Measurements from ENCODE around the gene DLG5.

The DLG5 gene

GRCh38 chr10:77913090-77913489 is 13.5 kb downstream of the DLG5 start:
- Histone ChIP-seq H3K27ac (ENCODE audit: low read depth in 2 of 2, low read length in 2 of 2) (no peak overlapping the region), H3K4me1 (ENCODE audit: control insufficient read depth in 2 of 2, insufficient read depth in 2 of 2, low read length in 2 of 2) (peaks cover 9 to 13% of the 10 kb centered on the region in 2 donors), H3K9me3 (ENCODE audit: control insufficient read depth in 2 of 2, low read length in 2 of 2) (no peaks in the 10 kb centered on the region), H3K36me3 (ENCODE audit: control insufficient read depth in 2 of 2, insufficient read depth in 2 of 2, low read length in 2 of 2) (no peaks in the 10 kb centered on the region), H3K27me3 (ENCODE audit: control insufficient read depth in 2 of 2, insufficient read depth in 2 of 2, low read length in 2 of 2) (no peaks in the 10 kb centered on the region), H3K4me3 (ENCODE audit: low read length in 2 of 2) (no peak overlapping the region), H3K9ac (ENCODE audit: low read depth in 1 of 2, low read length in 2 of 2) (no peak overlapping the region)

DNA sequence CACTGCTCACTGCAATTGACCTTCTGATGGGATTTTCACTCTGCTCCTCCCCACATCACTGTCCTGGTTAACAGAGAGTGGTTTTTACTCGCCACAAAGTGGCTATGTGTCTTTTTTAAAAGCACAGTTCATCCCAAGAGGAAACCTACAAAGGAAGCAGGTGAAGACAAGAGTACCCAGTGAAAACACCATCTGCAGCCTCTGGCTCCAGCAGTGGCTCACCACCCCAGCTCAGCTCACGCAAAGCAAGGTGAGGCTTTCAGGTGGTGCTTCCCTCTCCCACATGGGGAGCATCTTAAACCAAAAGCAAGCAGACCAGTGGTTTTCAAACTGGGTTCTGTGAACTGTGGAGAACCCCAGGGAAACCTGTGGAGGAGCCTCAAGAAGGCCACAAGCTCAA is 14.0 kb downstream of the DLG5 start:
- Histone ChIP-seq H3K27me3 (ENCODE audit: control insufficient read depth in 2 of 2, insufficient read depth in 2 of 2, low read length in 2 of 2) (no peaks in the 10 kb centered on the region), H3K4me3 (ENCODE audit: low read length in 2 of 2) (no peak overlapping the region), H3K36me3 (ENCODE audit: control insufficient read depth in 2 of 2, insufficient read depth in 2 of 2, low read length in 2 of 2) (no peaks in the 10 kb centered on the region), H3K4me1 (ENCODE audit: control insufficient read depth in 2 of 2, insufficient read depth in 2 of 2, low read length in 2 of 2) (peaks cover 9 to 13% of the 10 kb centered on the region in 2 donors), H3K27ac (ENCODE audit: low read depth in 2 of 2, low read length in 2 of 2) (no peak overlapping the region), H3K9ac (ENCODE audit: low read depth in 1 of 2, low read length in 2 of 2) (no peak overlapping the region), H3K9me3 (ENCODE audit: control insufficient read depth in 2 of 2, low read length in 2 of 2) (no peaks in the 10 kb centered on the region)

- Histone ChIP-seq H3K36me3 (ENCODE audit: control insufficient read depth in 2 of 2, insufficient read depth in 2 of 2, low read length in 2 of 2) (no peaks in the 10 kb centered on the region), H3K9me3 (ENCODE audit: control insufficient read depth in 2 of 2, low read length in 2 of 2) (no peaks in the 10 kb centered on the region), H3K27me3 (ENCODE audit: control insufficient read depth in 2 of 2, insufficient read depth in 2 of 2, low read length in 2 of 2) (no peaks in the 10 kb centered on the region), H3K9ac (ENCODE audit: low read depth in 1 of 2, low read length in 2 of 2) (no peak overlapping the region), H3K4me1 (ENCODE audit: control insufficient read depth in 2 of 2, insufficient read depth in 2 of 2, low read length in 2 of 2) (peaks cover 9 to 20% of the 10 kb centered on the region in 2 donors), H3K27ac (ENCODE audit: low read depth in 2 of 2, low read length in 2 of 2) (no peak overlapping the region), H3K4me3 (ENCODE audit: low read length in 2 of 2) (no peak overlapping the region)
These were observed 14.9 kb downstream of the DLG5 start for GRCh38 chr10:77911535-77912123.

- H3K36me3 ChIP-seq (ENCODE audit: control insufficient read depth in 2 of 2, insufficient read depth in 2 of 2, low read length in 2 of 2): no peaks in the 10 kb centered on the region
- H3K4me1 ChIP-seq (ENCODE audit: control insufficient read depth in 2 of 2, insufficient read depth in 2 of 2, low read length in 2 of 2): peaks cover 9 to 20% of the 10 kb centered on the region in 2 donors
- peak overlapping the region in 1 of 2 donors; percentile 54 for H3K27ac ChIP-seq (ENCODE audit: low read depth in 2 of 2, low read length in 2 of 2)
- no peaks in the 10 kb centered on the region for H3K27me3 ChIP-seq (ENCODE audit: control insufficient read depth in 2 of 2, insufficient read depth in 2 of 2, low read length in 2 of 2)
- no peak overlapping the region for H3K9ac ChIP-seq (ENCODE audit: low read depth in 1 of 2, low read length in 2 of 2)
- no peak overlapping the region for H3K4me3 ChIP-seq (ENCODE audit: low read length in 2 of 2)
- no peaks in the 10 kb centered on the region for H3K9me3 ChIP-seq (ENCODE audit: control insufficient read depth in 2 of 2, low read length in 2 of 2)
These were observed 15.9 kb downstream of the DLG5 start for GRCh38 chr10:77910524-77911145.

GRCh38 chr10:77909749-77910375 is 16.7 kb downstream of the DLG5 start:
- Histone ChIP-seq H3K4me1 (ENCODE audit: control insufficient read depth in 2 of 2, insufficient read depth in 2 of 2, low read length in 2 of 2) (peaks cover 9 to 20% of the 10 kb centered on the region in 2 donors), H3K27me3 (ENCODE audit: control insufficient read depth in 2 of 2, insufficient read depth in 2 of 2, low read length in 2 of 2) (no peaks in the 10 kb centered on the region), H3K27ac (ENCODE audit: low read depth in 2 of 2, low read length in 2 of 2) (peak overlapping the region; percentile 9 to 54)

DNA sequence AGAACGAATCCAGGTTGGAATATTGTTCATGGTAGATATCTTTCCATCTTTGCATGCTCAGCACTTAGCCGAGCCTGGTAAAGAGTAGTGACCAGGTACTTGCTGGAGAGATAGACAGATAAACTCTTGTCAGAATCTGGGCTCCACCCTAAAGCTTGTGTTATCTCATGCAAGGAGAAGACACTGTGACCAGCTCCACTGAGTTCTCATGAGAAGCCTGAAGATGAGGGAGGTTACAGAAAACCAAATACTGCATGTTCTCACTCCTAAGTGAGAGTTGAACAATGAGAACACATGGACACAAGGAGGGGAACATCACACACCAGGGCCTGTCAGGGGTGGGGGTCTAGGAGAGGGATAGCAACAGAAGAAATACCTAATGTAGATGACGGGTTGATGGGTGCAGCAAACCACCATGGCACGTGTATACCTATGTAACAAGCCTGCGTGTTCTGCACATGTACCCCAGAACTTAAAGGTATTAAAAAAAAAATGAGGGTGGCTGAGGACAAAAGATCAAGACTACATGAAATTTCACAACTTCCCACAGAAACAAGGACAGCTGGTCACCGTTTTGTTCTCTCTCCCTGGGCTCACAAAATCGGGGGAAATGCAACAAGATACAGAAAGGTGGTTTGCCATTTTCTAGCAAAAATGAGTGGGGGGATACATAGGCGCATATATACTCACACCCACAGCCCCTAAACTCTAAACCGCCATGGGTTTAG is 17.4 kb downstream of the DLG5 start:
- Histone ChIP-seq H3K27me3 (ENCODE audit: control insufficient read depth in 2 of 2, insufficient read depth in 2 of 2, low read length in 2 of 2) (no peaks in the 10 kb centered on the region), H3K27ac (ENCODE audit: low read depth in 2 of 2, low read length in 2 of 2) (peak overlapping the region; percentile 9 to 48), H3K9ac (ENCODE audit: low read depth in 1 of 2, low read length in 2 of 2) (no peak overlapping the region), H3K4me1 (ENCODE audit: control insufficient read depth in 2 of 2, insufficient read depth in 2 of 2, low read length in 2 of 2) (peaks cover 9 to 20% of the 10 kb centered on the region in 2 donors), H3K4me3 (ENCODE audit: low read length in 2 of 2) (no peak overlapping the region), H3K36me3 (ENCODE audit: control insufficient read depth in 2 of 2, insufficient read depth in 2 of 2, low read length in 2 of 2) (no peaks in the 10 kb centered on the region), H3K9me3 (ENCODE audit: control insufficient read depth in 2 of 2, low read length in 2 of 2) (no peaks in the 10 kb centered on the region)

More at GRCh38 chr10:77909749-77910375, 16.7 kb downstream of the DLG5 start:
- Histone ChIP-seq H3K4me3 (ENCODE audit: low read length in 2 of 2) (no peak overlapping the region), H3K36me3 (ENCODE audit: control insufficient read depth in 2 of 2, insufficient read depth in 2 of 2, low read length in 2 of 2) (no peaks in the 10 kb centered on the region), H3K9me3 (ENCODE audit: control insufficient read depth in 2 of 2, low read length in 2 of 2) (no peaks in the 10 kb centered on the region), H3K9ac (ENCODE audit: low read depth in 1 of 2, low read length in 2 of 2) (peak overlapping the region in 1 of 2 donors; percentile 19)

DNA sequence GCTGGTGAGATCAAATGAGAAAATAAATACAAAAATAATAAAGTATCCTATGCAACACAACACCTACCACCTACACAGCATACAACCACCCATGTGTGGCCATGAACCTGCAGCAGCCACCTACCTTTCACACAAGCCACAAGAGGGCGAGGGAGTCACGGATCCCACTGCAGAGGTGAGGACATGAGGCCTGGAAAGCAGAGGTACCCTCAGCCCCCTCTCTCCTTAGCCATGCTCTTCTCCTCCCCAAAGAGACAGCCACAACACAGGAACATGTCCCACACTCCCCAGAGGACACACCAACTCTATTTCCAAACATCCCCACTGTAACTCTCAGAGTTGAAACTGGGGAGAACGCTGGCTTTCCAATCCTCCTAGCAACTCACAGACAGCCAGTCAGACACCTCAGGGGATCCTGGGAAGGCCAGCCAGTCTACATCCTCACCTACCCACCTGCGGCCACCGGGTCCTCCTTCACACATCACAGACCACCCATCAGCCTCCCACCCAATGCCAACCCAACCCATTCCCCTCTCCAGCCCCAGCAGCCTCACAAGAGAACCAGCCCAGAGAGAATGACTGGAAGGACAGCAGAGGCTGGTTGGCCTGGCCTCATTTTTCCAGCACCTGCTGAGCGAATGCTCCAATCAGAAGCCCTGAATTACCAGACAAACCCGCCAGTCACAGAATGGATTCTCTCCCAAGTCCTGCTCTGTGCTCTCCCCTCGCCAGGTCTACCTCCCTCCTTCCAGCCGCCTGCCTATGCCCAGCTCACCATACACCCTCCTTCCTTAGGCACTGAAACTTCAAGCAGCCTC is 18.4 kb downstream of the DLG5 start:
- Histone ChIP-seq H3K27me3 (ENCODE audit: control insufficient read depth in 2 of 2, insufficient read depth in 2 of 2, low read length in 2 of 2) (no peaks in the 10 kb centered on the region), H3K9me3 (ENCODE audit: control insufficient read depth in 2 of 2, low read length in 2 of 2) (no peaks in the 10 kb centered on the region), H3K4me1 (ENCODE audit: control insufficient read depth in 2 of 2, insufficient read depth in 2 of 2, low read length in 2 of 2) (peaks cover 9 to 20% of the 10 kb centered on the region in 2 donors), H3K36me3 (ENCODE audit: control insufficient read depth in 2 of 2, insufficient read depth in 2 of 2, low read length in 2 of 2) (no peaks in the 10 kb centered on the region), H3K4me3 (ENCODE audit: low read length in 2 of 2) (no peak overlapping the region), H3K27ac (ENCODE audit: low read depth in 2 of 2, low read length in 2 of 2) (no peak overlapping the region), H3K9ac (ENCODE audit: low read depth in 1 of 2, low read length in 2 of 2) (no peak overlapping the region)

DNA sequence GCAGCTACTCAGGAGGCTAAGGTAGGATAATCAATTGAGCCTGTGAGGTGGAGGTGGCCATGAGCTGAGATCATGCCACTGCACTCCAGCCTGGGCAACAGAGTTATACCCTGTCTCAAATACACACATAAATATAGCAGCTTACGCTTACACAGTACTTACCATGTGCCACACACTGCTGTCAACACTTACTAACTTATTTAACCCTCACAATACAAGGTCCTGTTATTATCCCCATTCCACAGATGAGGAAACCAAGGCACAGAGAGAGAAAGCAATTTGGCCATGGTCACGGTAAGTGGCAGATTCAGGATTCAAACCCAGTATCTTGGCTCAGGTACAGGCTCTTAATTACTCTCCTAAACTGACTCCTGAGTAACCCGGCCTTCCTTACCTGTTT is 19.1 kb downstream of the DLG5 start:
- Histone ChIP-seq H3K9me3 (ENCODE audit: control insufficient read depth in 2 of 2, low read length in 2 of 2) (no peaks in the 10 kb centered on the region), H3K27me3 (ENCODE audit: control insufficient read depth in 2 of 2, insufficient read depth in 2 of 2, low read length in 2 of 2) (no peaks in the 10 kb centered on the region), H3K36me3 (ENCODE audit: control insufficient read depth in 2 of 2, insufficient read depth in 2 of 2, low read length in 2 of 2) (no peaks in the 10 kb centered on the region), H3K4me1 (ENCODE audit: control insufficient read depth in 2 of 2, insufficient read depth in 2 of 2, low read length in 2 of 2) (peaks cover 9 to 20% of the 10 kb centered on the region in 2 donors), H3K27ac (ENCODE audit: low read depth in 2 of 2, low read length in 2 of 2) (no peak overlapping the region), H3K4me3 (ENCODE audit: low read length in 2 of 2) (no peak overlapping the region), H3K9ac (ENCODE audit: low read depth in 1 of 2, low read length in 2 of 2) (no peak overlapping the region)

DNA sequence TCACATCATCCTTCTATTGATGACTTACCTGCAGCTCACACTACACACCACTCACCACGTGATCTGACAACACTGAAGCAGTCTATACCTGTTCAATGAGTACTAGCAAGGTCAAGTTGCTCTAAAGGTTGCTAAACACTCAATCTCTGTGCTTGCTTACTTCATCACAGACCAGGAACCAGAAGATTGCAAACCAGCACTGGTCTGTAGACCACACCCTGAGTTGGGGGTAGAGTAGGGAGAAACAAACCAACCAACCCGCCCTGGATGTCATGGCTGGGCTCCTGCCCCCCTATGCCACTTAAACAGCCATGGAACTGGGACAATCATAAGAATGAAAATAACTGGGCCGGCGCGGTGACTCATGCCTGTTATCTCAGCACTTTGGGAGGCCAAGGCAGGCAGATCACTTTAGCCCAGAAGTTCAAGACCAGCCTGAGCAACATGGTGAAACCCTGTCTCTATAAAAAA is 19.6 kb downstream of the DLG5 start:
- no peaks in the 10 kb centered on the region for H3K9me3 ChIP-seq (ENCODE audit: control insufficient read depth in 2 of 2, low read length in 2 of 2)
- H3K9ac ChIP-seq (ENCODE audit: low read depth in 1 of 2, low read length in 2 of 2): no peak overlapping the region
- no peak overlapping the region for H3K27ac ChIP-seq (ENCODE audit: low read depth in 2 of 2, low read length in 2 of 2)
- H3K4me1 ChIP-seq (ENCODE audit: control insufficient read depth in 2 of 2, insufficient read depth in 2 of 2, low read length in 2 of 2): peaks cover 14 to 24% of the 10 kb centered on the region in 2 donors
- H3K36me3 ChIP-seq (ENCODE audit: control insufficient read depth in 2 of 2, insufficient read depth in 2 of 2, low read length in 2 of 2): no peaks in the 10 kb centered on the region
- H3K27me3 ChIP-seq (ENCODE audit: control insufficient read depth in 2 of 2, insufficient read depth in 2 of 2, low read length in 2 of 2): no peaks in the 10 kb centered on the region
- no peak overlapping the region for H3K4me3 ChIP-seq (ENCODE audit: low read length in 2 of 2)

Measured in mucosa of rectum (tissue), 2 donors.